OCI-LY3 (cell line): ENCODE data around the gene HDGFL2.

Source experiments
- H2AFZ ChIP-seq: fragments of 200-600, 300-600 bp; shearing (Covaris generic); 2 replicates; pipeline ENCODE4 v1.6.0; 2014; ENCODE audit warnings: antibody characterized with exemption, low read depth, low read length
- H3K27ac ChIP-seq: fragments of 200-600, 300-600 bp; sonication (generic); 2 replicates; pipeline ENCODE4 v1.5.1; 2014; ENCODE audit warnings: mild to moderate bottlenecking, low read length, moderate library complexity, mixed read lengths
- H3K27me3 ChIP-seq: fragments of 200-600, 300-600 bp; sonication (generic); 2 replicates; pipeline ENCODE4 v1.6.1; 2014; ENCODE audit warnings: low read depth, low read length, mixed read lengths
- H3K36me3 ChIP-seq: fragments of 200-600, 300-600 bp; sonication (generic); replicated peaks from 2 replicates; pipeline ENCODE3; 2014; ENCODE audit warnings: low read depth, low read length, mixed read lengths
- H3K4me1 ChIP-seq: fragments of 300-600, 200-600 bp; sonication (generic); 2 replicates; pipeline ENCODE4 v1.6.1; 2014; ENCODE audit warnings: low read length, mixed read lengths
- H3K4me2 ChIP-seq: fragments of 200-600, 300-600 bp; sonication (generic); 2 replicates; pipeline ENCODE4 v1.6.1; 2014; ENCODE audit warnings: low read length, mixed read lengths
- H3K4me3 ChIP-seq: fragments of 300-600, 200-600 bp; sonication (generic); 2 replicates; pipeline ENCODE4 v1.5.1; 2014; ENCODE audit warnings: antibody characterized with exemption, mild to moderate bottlenecking, low read length, moderate library complexity
- H3K79me2 ChIP-seq: fragments of 300-600, 200-600 bp; shearing (Covaris generic); 2 replicates; pipeline ENCODE4 v1.6.1; 2014; ENCODE audit warnings: mild to moderate bottlenecking, low read length, mixed read lengths
- H3K9ac ChIP-seq: fragments of 300-600, 200-600 bp; shearing (Covaris generic); 2 replicates; pipeline ENCODE4 v1.6.0; 2014; ENCODE audit warnings: mild to moderate bottlenecking, low read length, moderate library complexity
- H3K9me3 ChIP-seq: fragments of 200-600, 300-600 bp; shearing (Covaris generic); 2 replicates; pipeline ENCODE4 v1.6.1; 2014; ENCODE audit warnings: low read length, mixed read lengths; ENCODE audit not compliant: insufficient read depth
- H4K20me1 ChIP-seq: fragments of 200-600, 300-600 bp; sonication (generic); 2 replicates; pipeline ENCODE4 v1.6.1; 2016; ENCODE audit warnings: low read length, mixed read lengths; ENCODE audit not compliant: insufficient read depth
- EZH2phosphoT487 ChIP-seq: fragments of 200-600 bp; shearing (Covaris generic); IDR thresholded peaks from 2 replicates; pipeline ENCODE4 v1.6.1; 2018; ENCODE audit warnings: antibody characterized with exemption, mixed run types, low read depth
- TF ChIP-seq, protein P1 (sequence below): fragments of 200-600, 300-600 bp; sonication (generic); IDR thresholded peaks from 2 replicates; pipeline ENCODE4 v1.5.1; 2014; ENCODE audit warnings: antibody characterized with exemption, low read length, low read depth

Gene HDGFL2

DNA sequence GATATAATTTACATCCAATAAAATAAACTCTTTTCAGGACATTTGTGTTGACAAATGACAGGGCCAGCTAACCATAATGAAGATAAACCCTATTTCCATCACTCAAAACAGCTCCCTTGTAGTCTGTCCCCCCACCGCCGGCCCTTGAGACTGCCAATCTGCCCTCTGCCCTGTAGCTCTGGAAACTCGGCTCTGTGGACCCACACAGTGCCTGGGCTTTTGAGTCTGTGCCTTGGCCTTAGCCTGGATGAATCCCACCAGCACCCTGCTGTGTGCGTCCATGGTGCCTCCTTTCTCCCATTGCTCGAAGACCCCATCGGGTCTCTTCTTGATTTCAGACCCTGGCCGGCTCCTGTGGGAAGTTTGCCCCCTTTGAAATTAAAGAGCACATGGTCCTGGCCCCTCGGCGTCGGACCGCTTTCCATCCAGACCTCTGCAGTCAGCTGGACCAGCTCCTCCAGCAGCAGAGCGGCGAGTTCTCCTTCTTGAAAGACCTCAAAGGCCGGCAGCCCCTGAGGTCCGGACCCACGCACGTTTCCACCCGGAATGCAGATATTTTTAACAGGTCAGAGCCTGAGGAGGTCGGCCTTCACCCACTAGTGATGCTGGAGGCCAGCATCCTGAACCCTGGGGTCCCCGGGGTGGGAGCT lies 43.6 kb upstream of the HDGFL2 start:
- Histone ChIP-seq H3K27me3 (no peaks in the 10 kb centered on the region), H3K27ac (no peak overlapping the region), H3K9ac (no peak overlapping the region), H2AFZ (no peak overlapping the region), H3K9me3 (no peaks in the 10 kb centered on the region), H3K4me2 (no peak overlapping the region), H3K4me3 (no peak overlapping the region), H3K36me3 (peaks cover 69% of the 10 kb centered on the region), H3K4me1 (no peaks in the 10 kb centered on the region), H4K20me1 (peaks cover 4% of the 10 kb centered on the region; the same call in 1 of the 2 replicates), H3K79me2 (peaks cover 4% of the 10 kb centered on the region; the same call in 1 of the 2 replicates)
- TF ChIP-seq, protein P1, sequence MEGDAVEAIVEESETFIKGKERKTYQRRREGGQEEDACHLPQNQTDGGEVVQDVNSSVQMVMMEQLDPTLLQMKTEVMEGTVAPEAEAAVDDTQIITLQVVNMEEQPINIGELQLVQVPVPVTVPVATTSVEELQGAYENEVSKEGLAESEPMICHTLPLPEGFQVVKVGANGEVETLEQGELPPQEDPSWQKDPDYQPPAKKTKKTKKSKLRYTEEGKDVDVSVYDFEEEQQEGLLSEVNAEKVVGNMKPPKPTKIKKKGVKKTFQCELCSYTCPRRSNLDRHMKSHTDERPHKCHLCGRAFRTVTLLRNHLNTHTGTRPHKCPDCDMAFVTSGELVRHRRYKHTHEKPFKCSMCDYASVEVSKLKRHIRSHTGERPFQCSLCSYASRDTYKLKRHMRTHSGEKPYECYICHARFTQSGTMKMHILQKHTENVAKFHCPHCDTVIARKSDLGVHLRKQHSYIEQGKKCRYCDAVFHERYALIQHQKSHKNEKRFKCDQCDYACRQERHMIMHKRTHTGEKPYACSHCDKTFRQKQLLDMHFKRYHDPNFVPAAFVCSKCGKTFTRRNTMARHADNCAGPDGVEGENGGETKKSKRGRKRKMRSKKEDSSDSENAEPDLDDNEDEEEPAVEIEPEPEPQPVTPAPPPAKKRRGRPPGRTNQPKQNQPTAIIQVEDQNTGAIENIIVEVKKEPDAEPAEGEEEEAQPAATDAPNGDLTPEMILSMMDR = no peak
- no peak for TF ChIP-seq EZH2phosphoT487

- Histone ChIP-seq H3K79me2 (peaks cover 8% of the 10 kb centered on the region; the same call in 1 of the 2 replicates), H3K27ac (no peak overlapping the region), H3K4me3 (no peak overlapping the region), H2AFZ (no peak overlapping the region), H3K9me3 (no peaks in the 10 kb centered on the region), H3K4me1 (no peaks in the 10 kb centered on the region), H4K20me1 (peaks cover 4% of the 10 kb centered on the region; the same call in 1 of the 2 replicates), H3K4me2 (no peak overlapping the region), H3K9ac (no peak overlapping the region), H3K27me3 (no peaks in the 10 kb centered on the region), H3K36me3 (peaks cover 66% of the 10 kb centered on the region)
- TF ChIP-seq, protein P1 = no peak
- no peak for TF ChIP-seq EZH2phosphoT487
Measured at GRCh38 chr19:4429256-4429655, 42.8 kb upstream of the HDGFL2 start.

GRCh38 chr19:4429771-4430171 lies 42.3 kb upstream of the HDGFL2 start:
- no peak overlapping the region for H3K4me2 ChIP-seq
- H3K27me3 ChIP-seq = no peaks in the 10 kb centered on the region
- no peak overlapping the region for H3K27ac ChIP-seq
- H3K4me1 ChIP-seq = no peaks in the 10 kb centered on the region
- peaks cover 70% of the 10 kb centered on the region for H3K36me3 ChIP-seq
- H3K79me2 ChIP-seq = peaks cover 13% of the 10 kb centered on the region
- no peaks in the 10 kb centered on the region for H3K9me3 ChIP-seq
- TF ChIP-seq EZH2phosphoT487 = no peak
- TF ChIP-seq, protein P1 = no peak
- no peak overlapping the region for H3K4me3 ChIP-seq
- H4K20me1 ChIP-seq = peaks cover 4% of the 10 kb centered on the region; the same call in 1 of the 2 replicates
- no peak overlapping the region for H3K9ac ChIP-seq
- no peak overlapping the region for H2AFZ ChIP-seq

DNA sequence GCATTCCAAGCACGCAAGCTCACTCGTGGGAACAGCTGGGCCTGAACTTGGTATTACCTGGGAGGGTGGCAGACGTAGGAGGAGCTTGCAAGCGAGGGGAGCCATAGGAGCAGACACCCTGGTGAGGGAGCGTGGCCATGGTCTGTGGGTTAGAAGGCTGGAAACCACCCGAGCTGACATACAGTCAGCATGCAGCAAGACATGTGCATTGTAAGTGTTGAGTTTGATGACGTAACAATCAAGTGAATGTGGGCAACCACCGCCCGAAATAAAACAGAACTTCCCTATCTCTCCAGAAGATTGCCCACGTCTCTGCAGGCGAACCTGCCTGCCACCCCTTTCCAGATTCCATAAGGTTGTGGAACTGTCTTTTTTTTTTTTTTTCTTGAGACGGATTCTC lies 41.3 kb upstream of the HDGFL2 start:
- Histone ChIP-seq H3K4me1 (no peaks in the 10 kb centered on the region), H3K9ac (no peak overlapping the region), H3K79me2 (peaks cover 16% of the 10 kb centered on the region), H3K4me3 (no peak overlapping the region), H3K27ac (no peak overlapping the region), H3K9me3 (no peaks in the 10 kb centered on the region), H3K4me2 (no peak overlapping the region), H3K27me3 (no peaks in the 10 kb centered on the region), H2AFZ (no peak overlapping the region), H4K20me1 (peaks cover 4% of the 10 kb centered on the region; the same call in 1 of the 2 replicates), H3K36me3 (peaks cover 67% of the 10 kb centered on the region)
- no peak for TF ChIP-seq EZH2phosphoT487
- TF ChIP-seq, protein P1 = no peak
